ENCODE data around the gene SBSN.

SBSN gene

DNA sequence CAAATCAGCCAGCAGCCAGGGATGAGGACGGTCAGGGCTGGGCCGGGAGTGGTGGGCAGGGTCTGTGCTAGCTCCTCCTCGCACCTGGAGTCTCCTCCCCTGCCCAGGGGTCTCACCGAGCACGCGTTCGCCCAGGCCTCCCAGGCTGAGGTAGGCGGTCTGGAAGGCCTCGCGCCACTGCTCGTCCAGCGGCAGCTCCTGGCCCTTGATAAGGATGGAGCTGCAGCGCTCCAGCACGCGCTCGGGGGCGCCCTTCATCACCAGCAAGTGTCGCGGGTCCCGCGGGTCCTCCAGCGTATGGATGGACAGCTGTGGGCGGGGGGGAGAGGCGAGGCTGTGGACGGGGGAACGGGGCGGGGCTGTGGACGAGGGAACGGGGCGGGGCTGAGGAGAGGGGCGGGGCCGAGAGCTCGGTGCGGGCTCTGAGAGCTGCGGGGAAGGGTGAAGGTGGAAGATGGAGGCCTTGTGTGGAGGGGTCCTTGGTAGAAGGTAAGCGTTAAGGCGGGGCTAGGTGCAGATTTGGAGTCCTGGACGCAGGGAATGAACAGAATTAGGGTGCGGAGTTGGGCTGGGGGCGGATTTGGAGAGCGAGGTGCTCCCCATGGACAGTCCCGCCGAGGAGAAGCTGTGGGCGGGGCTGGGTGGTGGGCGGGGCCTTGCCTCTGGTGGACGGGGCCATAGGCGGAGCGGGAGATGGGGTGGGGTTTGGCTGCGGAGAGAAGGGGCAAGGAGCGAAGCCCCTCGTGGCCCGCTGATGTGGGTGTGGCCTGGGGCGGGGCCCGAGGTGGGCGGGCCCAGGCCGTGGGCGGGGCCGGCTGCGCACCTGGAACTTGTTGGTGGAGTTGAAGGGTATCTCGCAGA is 29.7 kb upstream of the SBSN start:
- H3K27me3 ChIP-seq (ENCODE audit: insufficient read depth, poor library complexity, severe bottlenecking): peaks cover 8% of the 10 kb centered on the region
- H3K9me3 ChIP-seq (ENCODE audit: severe bottlenecking): no peaks in the 10 kb centered on the region
- no peak for TF ChIP-seq CTCF (IDR thresholded peaks at IDR 0.05; ENCODE audit: poor library complexity, severe bottlenecking)
- peak overlapping the region; percentile 36 for H3K4me3 ChIP-seq (ENCODE audit: severe bottlenecking)
- no peak overlapping the region for H3K27ac ChIP-seq (ENCODE audit: poor library complexity, severe bottlenecking)
- ATAC-seq (ENCODE audit: low read depth): peak; percentile 67
- H3K4me1 ChIP-seq (ENCODE audit: insufficient read depth, poor library complexity, severe bottlenecking): no peaks in the 10 kb centered on the region
- no peaks in the 10 kb centered on the region for H3K36me3 ChIP-seq (ENCODE audit: low read depth)
- peak; percentile 76 for DNase-seq (ENCODE audit: low spot score)

- peak; percentile 47 for DNase-seq (ENCODE audit: low spot score)
- ATAC-seq (ENCODE audit: low read depth): no peak
- H3K4me3 ChIP-seq (ENCODE audit: severe bottlenecking): no peak overlapping the region
- peaks cover 8% of the 10 kb centered on the region for H3K27me3 ChIP-seq (ENCODE audit: insufficient read depth, poor library complexity, severe bottlenecking)
- H3K4me1 ChIP-seq (ENCODE audit: insufficient read depth, poor library complexity, severe bottlenecking): no peaks in the 10 kb centered on the region
- H3K9me3 ChIP-seq (ENCODE audit: severe bottlenecking): no peaks in the 10 kb centered on the region
- TF ChIP-seq CTCF (IDR thresholded peaks at IDR 0.05; ENCODE audit: poor library complexity, severe bottlenecking): no peak
- H3K36me3 ChIP-seq (ENCODE audit: low read depth): no peaks in the 10 kb centered on the region
- no peak overlapping the region for H3K27ac ChIP-seq (ENCODE audit: poor library complexity, severe bottlenecking)
These were observed 28.9 kb upstream of the SBSN start for GRCh38 chr19:35556846-35557538.

- no peak for ATAC-seq (ENCODE audit: low read depth)
These were observed 28.0 kb upstream of the SBSN start for GRCh38 chr19:35556025-35556590.

DNA sequence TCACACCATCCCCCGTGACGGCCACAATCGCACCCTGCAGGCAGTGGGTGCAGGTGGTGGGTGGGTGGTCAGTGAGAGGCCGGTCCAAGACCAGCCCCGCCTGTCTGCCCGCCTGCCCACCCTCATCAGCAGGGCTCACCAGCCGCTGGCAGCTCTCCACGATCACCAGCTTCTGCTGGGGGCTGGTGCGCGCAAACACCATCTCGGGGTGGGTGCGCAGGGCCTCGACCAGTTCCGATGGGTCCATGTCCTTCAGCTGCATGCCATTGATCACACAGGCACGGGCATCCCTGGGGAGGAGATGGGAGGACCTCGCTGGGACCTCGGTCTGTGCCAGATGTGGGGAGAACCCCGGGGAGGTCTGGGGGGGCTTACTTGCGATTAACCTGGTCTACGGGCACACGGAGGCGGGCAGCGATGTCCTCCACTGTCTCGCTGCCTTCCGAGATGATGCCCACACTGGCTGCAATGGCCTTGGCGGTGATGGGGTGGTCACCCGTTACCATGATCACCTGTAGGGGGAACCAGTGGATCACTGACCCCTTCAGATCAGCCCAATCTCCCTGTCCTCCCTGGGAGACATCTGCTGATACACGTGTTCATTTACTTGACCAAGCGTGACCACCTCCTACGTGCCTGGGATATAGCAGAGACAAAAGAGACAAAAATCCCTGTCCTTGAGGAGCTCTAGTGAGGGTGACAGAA is 27.3 kb upstream of the SBSN start:
- Histone ChIP-seq H3K4me1 (ENCODE audit: insufficient read depth, poor library complexity, severe bottlenecking) (no peaks in the 10 kb centered on the region), H3K9me3 (ENCODE audit: severe bottlenecking) (no peaks in the 10 kb centered on the region), H3K27me3 (ENCODE audit: insufficient read depth, poor library complexity, severe bottlenecking) (peaks cover 8% of the 10 kb centered on the region), H3K36me3 (ENCODE audit: low read depth) (no peaks in the 10 kb centered on the region), H3K4me3 (ENCODE audit: severe bottlenecking) (no peak overlapping the region), H3K27ac (ENCODE audit: poor library complexity, severe bottlenecking) (no peak overlapping the region)
- peak; percentile 39 for TF ChIP-seq CTCF (IDR thresholded peaks at IDR 0.05; ENCODE audit: poor library complexity, severe bottlenecking)
- DNase-seq (ENCODE audit: low spot score) (no peak), ATAC-seq (ENCODE audit: low read depth) (peak; percentile 26; the same call in 1 of the 3 replicates)

More at GRCh38 chr19:35556025-35556590, 28.0 kb upstream of the SBSN start:
- no peaks in the 10 kb centered on the region for H3K36me3 ChIP-seq (ENCODE audit: low read depth)
- no peak for DNase-seq (ENCODE audit: low spot score)
- peaks cover 8% of the 10 kb centered on the region for H3K27me3 ChIP-seq (ENCODE audit: insufficient read depth, poor library complexity, severe bottlenecking)
- H3K9me3 ChIP-seq (ENCODE audit: severe bottlenecking): no peaks in the 10 kb centered on the region
- TF ChIP-seq CTCF (IDR thresholded peaks at IDR 0.05; ENCODE audit: poor library complexity, severe bottlenecking): no peak
- no peak overlapping the region for H3K4me3 ChIP-seq (ENCODE audit: severe bottlenecking)
- no peak overlapping the region for H3K27ac ChIP-seq (ENCODE audit: poor library complexity, severe bottlenecking)
- no peaks in the 10 kb centered on the region for H3K4me1 ChIP-seq (ENCODE audit: insufficient read depth, poor library complexity, severe bottlenecking)
